Measurements from ENCODE around the gene FKBP10.

The FKBP10 gene

GRCh38 chr17:41863074-41863848 is 50.5 kb downstream of the FKBP10 start:
- Histone ChIP-seq H3K4me1 (ENCODE audit: control insufficient read depth in 5 of 5, insufficient read depth in 5 of 5, low read length in 5 of 5) (peaks cover 8 to 35% (median 24%) of the 10 kb centered on the region in 5 donors), H3K27ac (ENCODE audit: low read depth, low read length) (no peak overlapping the region), H3K9me3 (ENCODE audit: control insufficient read depth in 5 of 5, low read length in 5 of 5) (no peaks in the 10 kb centered on the region), H3K9ac (ENCODE audit: low read length in 5 of 5) (peak overlapping the region; percentile 51 to 94 (median 91)), H3K36me3 (ENCODE audit: control insufficient read depth in 5 of 5, insufficient read depth in 5 of 5, low read length in 5 of 5) (peaks cover 7 to 16% (median 12%) of the 10 kb centered on the region in 5 donors), H3K4me3 (ENCODE audit: low read depth in 1 of 5, low read length in 5 of 5) (peak overlapping the region; percentile 56 to 96 (median 94)), H3K27me3 (ENCODE audit: control insufficient read depth in 5 of 5, insufficient read depth in 4 of 5, low read length in 5 of 5) (no peaks in the 10 kb centered on the region)

GRCh38 chr17:41864498-41864835 is 51.7 kb downstream of the FKBP10 start:
- Histone ChIP-seq H3K4me3 (ENCODE audit: low read depth in 1 of 5, low read length in 5 of 5) (peak overlapping the region; percentile 56 to 96 (median 94)), H3K9me3 (ENCODE audit: control insufficient read depth in 5 of 5, low read length in 5 of 5) (no peaks in the 10 kb centered on the region), H3K27ac (ENCODE audit: low read depth, low read length) (peak overlapping the region; percentile 76), H3K27me3 (ENCODE audit: control insufficient read depth in 5 of 5, insufficient read depth in 4 of 5, low read length in 5 of 5) (no peaks in the 10 kb centered on the region), H3K36me3 (ENCODE audit: control insufficient read depth in 5 of 5, insufficient read depth in 5 of 5, low read length in 5 of 5) (peaks cover 14 to 25% (median 21%) of the 10 kb centered on the region in 5 donors), H3K9ac (ENCODE audit: low read length in 5 of 5) (peak overlapping the region in 4 of 5 donors; percentile 88 to 94 (median 92)), H3K4me1 (ENCODE audit: control insufficient read depth in 5 of 5, insufficient read depth in 5 of 5, low read length in 5 of 5) (peaks cover 8 to 35% (median 24%) of the 10 kb centered on the region in 5 donors)

- Histone ChIP-seq H3K27ac (ENCODE audit: low read depth, low read length) (peak within 1 kb of the TSS; percentile 76), H3K9me3 (ENCODE audit: control insufficient read depth in 5 of 5, low read length in 5 of 5) (no peaks in the 10 kb centered on the region), H3K4me3 (ENCODE audit: low read depth in 1 of 5, low read length in 5 of 5) (peak within 1 kb of the TSS; percentile 56 to 96 (median 94)), H3K4me1 (ENCODE audit: control insufficient read depth in 5 of 5, insufficient read depth in 5 of 5, low read length in 5 of 5) (peaks cover 8 to 35% (median 24%) of the 10 kb centered on the region in 5 donors), H3K27me3 (ENCODE audit: control insufficient read depth in 5 of 5, insufficient read depth in 4 of 5, low read length in 5 of 5) (no peaks in the 10 kb centered on the region), H3K36me3 (ENCODE audit: control insufficient read depth in 5 of 5, insufficient read depth in 5 of 5, low read length in 5 of 5) (peaks cover 14 to 31% (median 27%) of the 10 kb centered on the region in 5 donors), H3K9ac (ENCODE audit: low read length in 5 of 5) (peak within 1 kb of the TSS in 4 of 5 donors; percentile 88 to 94 (median 92))
These were observed 52.2 kb downstream of the FKBP10 start, which contains the start of gene KLHL11 for GRCh38 chr17:41864836-41865595. TSS of gene KLHL11 (minus strand) at chr17:41865423. CDS start at chr17:41865370, 53 bp downstream.

GRCh38 chr17:41865596-41865893 is 52.7 kb downstream of the FKBP10 start:
- H3K4me1 ChIP-seq (ENCODE audit: control insufficient read depth in 5 of 5, insufficient read depth in 5 of 5, low read length in 5 of 5), result peaks cover 8 to 35% (median 24%) of the 10 kb centered on the region in 5 donors
- no peaks in the 10 kb centered on the region for H3K9me3 ChIP-seq (ENCODE audit: control insufficient read depth in 5 of 5, low read length in 5 of 5)
- peaks cover 14 to 36% (median 32%) of the 10 kb centered on the region in 5 donors for H3K36me3 ChIP-seq (ENCODE audit: control insufficient read depth in 5 of 5, insufficient read depth in 5 of 5, low read length in 5 of 5)
- peak overlapping the region; percentile 54 to 96 (median 94) for H3K4me3 ChIP-seq (ENCODE audit: low read depth in 1 of 5, low read length in 5 of 5)
- H3K27me3 ChIP-seq (ENCODE audit: control insufficient read depth in 5 of 5, insufficient read depth in 4 of 5, low read length in 5 of 5), result no peaks in the 10 kb centered on the region
- H3K9ac ChIP-seq (ENCODE audit: low read length in 5 of 5), result peak overlapping the region in 4 of 5 donors; percentile 1 to 76 (median 54)
- H3K27ac ChIP-seq (ENCODE audit: low read depth, low read length), result no peak overlapping the region

GRCh38 chr17:41868568-41868967 is 55.8 kb downstream of the FKBP10 start:
- Histone ChIP-seq H3K27ac (ENCODE audit: low read depth, low read length) (no peak overlapping the region), H3K27me3 (ENCODE audit: control insufficient read depth in 5 of 5, insufficient read depth in 4 of 5, low read length in 5 of 5) (no peaks in the 10 kb centered on the region), H3K9me3 (ENCODE audit: control insufficient read depth in 5 of 5, low read length in 5 of 5) (no peaks in the 10 kb centered on the region), H3K36me3 (ENCODE audit: control insufficient read depth in 5 of 5, insufficient read depth in 5 of 5, low read length in 5 of 5) (peaks cover 14 to 63% (median 56%) of the 10 kb centered on the region in 5 donors), H3K9ac (ENCODE audit: low read length in 5 of 5) (no peak overlapping the region), H3K4me1 (ENCODE audit: control insufficient read depth in 5 of 5, insufficient read depth in 5 of 5, low read length in 5 of 5) (peaks cover 7 to 20% (median 18%) of the 10 kb centered on the region in 5 donors), H3K4me3 (ENCODE audit: low read depth in 1 of 5, low read length in 5 of 5) (no peak overlapping the region)

- no peaks in the 10 kb centered on the region for H3K27me3 ChIP-seq (ENCODE audit: control insufficient read depth in 5 of 5, insufficient read depth in 4 of 5, low read length in 5 of 5)
- H3K27ac ChIP-seq (ENCODE audit: low read depth, low read length), result no peak overlapping the region
These were observed 56.6 kb downstream of the FKBP10 start for GRCh38 chr17:41869426-41869825.

GRCh38 chr17:41870097-41870496 is 57.3 kb downstream of the FKBP10 start:
- H3K9me3 ChIP-seq (ENCODE audit: control insufficient read depth in 5 of 5, low read length in 5 of 5), result no peaks in the 10 kb centered on the region
- no peaks in the 10 kb centered on the region for H3K27me3 ChIP-seq (ENCODE audit: control insufficient read depth in 5 of 5, insufficient read depth in 4 of 5, low read length in 5 of 5)
- H3K9ac ChIP-seq (ENCODE audit: low read length in 5 of 5), result no peak overlapping the region
- H3K4me1 ChIP-seq (ENCODE audit: control insufficient read depth in 5 of 5, insufficient read depth in 5 of 5, low read length in 5 of 5), result peaks cover 0 to 16% (median 14%) of the 10 kb centered on the region in 5 donors
- H3K36me3 ChIP-seq (ENCODE audit: control insufficient read depth in 5 of 5, insufficient read depth in 5 of 5, low read length in 5 of 5), result peaks cover 14 to 72% (median 61%) of the 10 kb centered on the region in 5 donors
- no peak overlapping the region for H3K4me3 ChIP-seq (ENCODE audit: low read depth in 1 of 5, low read length in 5 of 5)
- H3K27ac ChIP-seq (ENCODE audit: low read depth, low read length), result no peak overlapping the region

More at GRCh38 chr17:41869426-41869825, 56.6 kb downstream of the FKBP10 start:
- Histone ChIP-seq H3K4me1 (ENCODE audit: control insufficient read depth in 5 of 5, insufficient read depth in 5 of 5, low read length in 5 of 5) (peaks cover 0 to 19% (median 17%) of the 10 kb centered on the region in 5 donors), H3K9me3 (ENCODE audit: control insufficient read depth in 5 of 5, low read length in 5 of 5) (no peaks in the 10 kb centered on the region), H3K9ac (ENCODE audit: low read length in 5 of 5) (no peak overlapping the region), H3K4me3 (ENCODE audit: low read depth in 1 of 5, low read length in 5 of 5) (no peak overlapping the region), H3K36me3 (ENCODE audit: control insufficient read depth in 5 of 5, insufficient read depth in 5 of 5, low read length in 5 of 5) (peaks cover 14 to 69% (median 61%) of the 10 kb centered on the region in 5 donors)

GRCh38 chr17:41870627-41871026 is 57.8 kb downstream of the FKBP10 start:
- Histone ChIP-seq H3K9me3 (ENCODE audit: control insufficient read depth in 5 of 5, low read length in 5 of 5) (no peaks in the 10 kb centered on the region), H3K27ac (ENCODE audit: low read depth, low read length) (no peak overlapping the region), H3K9ac (ENCODE audit: low read length in 5 of 5) (no peak overlapping the region), H3K4me1 (ENCODE audit: control insufficient read depth in 5 of 5, insufficient read depth in 5 of 5, low read length in 5 of 5) (peaks cover 0 to 13% (median 11%) of the 10 kb centered on the region in 5 donors), H3K27me3 (ENCODE audit: control insufficient read depth in 5 of 5, insufficient read depth in 4 of 5, low read length in 5 of 5) (no peaks in the 10 kb centered on the region), H3K36me3 (ENCODE audit: control insufficient read depth in 5 of 5, insufficient read depth in 5 of 5, low read length in 5 of 5) (peaks cover 14 to 73% (median 61%) of the 10 kb centered on the region in 5 donors), H3K4me3 (ENCODE audit: low read depth in 1 of 5, low read length in 5 of 5) (no peak overlapping the region)

GRCh38 chr17:41871789-41872188 is 59.0 kb downstream of the FKBP10 start:
- Histone ChIP-seq H3K4me3 (ENCODE audit: low read depth in 1 of 5, low read length in 5 of 5) (no peak overlapping the region), H3K27ac (ENCODE audit: low read depth, low read length) (no peak overlapping the region), H3K4me1 (ENCODE audit: control insufficient read depth in 5 of 5, insufficient read depth in 5 of 5, low read length in 5 of 5) (peaks cover 0 to 12% (median 10%) of the 10 kb centered on the region in 5 donors), H3K9ac (ENCODE audit: low read length in 5 of 5) (no peak overlapping the region), H3K36me3 (ENCODE audit: control insufficient read depth in 5 of 5, insufficient read depth in 5 of 5, low read length in 5 of 5) (peaks cover 13 to 71% (median 60%) of the 10 kb centered on the region in 5 donors), H3K27me3 (ENCODE audit: control insufficient read depth in 5 of 5, insufficient read depth in 4 of 5, low read length in 5 of 5) (no peaks in the 10 kb centered on the region), H3K9me3 (ENCODE audit: control insufficient read depth in 5 of 5, low read length in 5 of 5) (no peaks in the 10 kb centered on the region)

Data from subcutaneous abdominal adipose tissue (tissue), 5 donors.